ENCODE results near the gene SLC35F3.
A peak's percentile ranks its signal among the peaks of the same experiment; 100 is the strongest.

SLC35F3 gene

DNA sequence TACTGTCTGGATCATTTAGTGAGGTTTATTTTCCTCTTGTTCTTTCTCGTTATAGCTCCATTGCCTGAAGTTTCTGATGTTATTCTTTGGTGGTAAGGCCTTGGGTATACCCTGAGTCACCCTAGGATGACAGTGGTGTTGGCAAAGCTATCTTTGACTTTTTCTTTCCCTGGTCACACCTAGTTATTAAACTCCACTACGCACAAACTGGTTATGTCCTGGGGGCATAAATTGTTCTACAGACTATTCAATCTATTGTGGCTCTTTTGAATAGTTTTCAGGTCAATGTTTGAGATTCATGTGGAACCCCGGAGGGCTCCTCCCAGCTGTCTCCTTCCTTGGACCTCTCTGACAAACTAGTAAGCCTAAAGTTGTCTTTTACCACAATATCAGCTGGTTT lies 157.7 kb downstream of the SLC35F3 start:
- DNase-seq = no peak

DNA sequence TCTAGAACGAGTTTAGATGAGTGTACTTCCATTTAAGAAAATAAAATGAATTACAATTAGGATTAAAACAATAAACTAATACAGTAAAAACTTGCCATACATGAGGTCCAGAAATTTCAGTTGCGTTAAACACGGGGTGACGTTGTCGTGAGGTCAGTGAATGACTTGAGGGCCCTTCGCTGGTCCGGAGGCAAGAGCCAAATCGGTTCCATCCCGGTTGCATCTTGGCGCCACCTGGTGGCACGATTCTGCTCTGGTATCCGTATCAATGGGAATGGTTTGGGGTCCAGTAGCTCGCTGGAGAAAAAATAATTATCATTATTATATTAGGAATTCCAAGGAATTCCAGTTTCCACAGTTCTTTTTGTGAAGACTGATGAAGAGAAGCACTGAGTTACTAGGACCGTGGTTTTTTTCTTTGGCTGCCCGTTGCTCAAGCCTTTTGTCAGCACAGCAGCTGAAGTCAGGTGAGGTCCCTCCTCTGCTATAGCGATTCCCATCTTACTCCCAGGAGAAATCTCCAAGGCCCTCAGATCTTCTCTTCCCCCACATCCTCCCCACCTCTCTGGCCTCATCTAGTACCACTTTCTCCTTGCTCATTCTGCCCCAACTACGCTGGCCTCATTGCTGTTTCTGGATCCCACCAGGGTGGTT lies 161.4 kb downstream of the SLC35F3 start:
- peak; percentile 89 for DNase-seq

DNA sequence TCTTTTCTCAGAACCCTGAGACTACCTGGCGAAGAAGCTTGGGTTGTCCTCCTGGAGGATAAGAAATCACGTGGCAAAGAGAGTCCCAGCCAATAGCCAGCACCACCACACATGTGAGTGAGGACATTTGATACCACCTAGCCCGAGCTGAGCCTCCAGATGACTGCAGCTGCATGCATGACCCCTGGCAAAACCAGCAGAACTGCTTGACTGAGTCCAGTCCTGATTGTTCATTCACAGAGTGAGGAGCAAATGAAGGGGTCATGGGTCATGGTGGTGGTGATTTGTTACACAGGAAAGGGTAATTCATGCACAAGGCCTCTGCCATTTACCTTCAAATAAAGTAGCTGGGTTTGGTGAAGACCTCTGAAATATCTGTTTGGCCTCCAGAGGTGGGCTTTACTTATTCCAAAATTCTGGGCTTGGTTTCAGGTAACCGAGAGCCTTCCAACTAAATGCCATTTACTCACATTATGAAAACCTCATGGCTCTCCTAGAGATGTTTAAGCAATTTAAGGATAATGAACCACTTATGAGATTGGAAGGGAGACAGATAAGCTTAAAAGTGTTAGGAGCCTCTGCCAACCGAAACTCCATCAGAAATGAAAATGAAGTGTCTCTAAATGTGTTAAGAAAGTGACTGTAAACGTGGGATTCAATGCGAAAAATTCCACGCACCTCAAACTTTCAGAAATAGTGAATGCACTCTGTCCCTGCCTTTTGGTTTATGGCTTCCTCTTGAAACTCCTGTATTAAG lies 163.3 kb downstream of the SLC35F3 start:
- DNase-seq = peak; percentile 55

DNA sequence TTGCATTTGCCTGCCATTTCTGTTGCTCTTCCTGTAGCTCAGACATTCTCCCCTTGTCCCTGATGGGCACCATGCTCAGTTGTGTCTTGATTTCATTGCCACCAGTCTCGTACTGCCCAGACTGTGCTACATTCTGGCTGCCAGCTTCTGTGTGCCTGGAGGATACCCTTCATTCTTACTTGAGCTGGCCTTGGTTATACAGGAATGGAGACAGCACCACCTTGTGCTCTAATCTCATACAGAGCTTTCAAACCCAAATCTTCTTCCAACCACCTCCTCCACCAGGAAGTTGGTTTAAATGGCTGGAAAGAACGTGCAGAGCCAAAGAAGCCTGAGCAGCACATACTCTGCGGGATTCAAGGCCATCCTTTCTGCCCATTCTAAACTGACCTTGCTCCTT lies 165.3 kb downstream of the SLC35F3 start:
- peak; percentile 38 for DNase-seq

DNA sequence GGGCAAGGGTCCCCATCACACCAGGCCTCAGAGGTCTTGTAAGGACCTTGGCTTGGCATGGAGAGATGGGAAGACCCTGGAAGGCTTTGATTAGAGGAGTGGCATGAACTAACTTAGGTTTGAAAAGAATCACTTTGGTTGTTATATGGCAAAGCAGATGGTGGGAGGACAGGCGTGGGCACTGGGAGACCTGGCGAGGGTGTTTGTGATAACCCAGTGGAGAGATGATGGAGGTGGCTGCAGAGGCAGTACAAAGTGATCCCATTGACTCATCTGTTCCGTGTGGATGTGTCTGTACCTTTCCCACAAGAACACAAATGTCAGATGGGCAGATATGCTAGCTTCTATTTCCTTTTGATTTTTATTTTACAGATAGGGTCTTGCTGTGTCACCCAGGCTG lies 168.3 kb downstream of the SLC35F3 start:
- no peak for DNase-seq

DNA sequence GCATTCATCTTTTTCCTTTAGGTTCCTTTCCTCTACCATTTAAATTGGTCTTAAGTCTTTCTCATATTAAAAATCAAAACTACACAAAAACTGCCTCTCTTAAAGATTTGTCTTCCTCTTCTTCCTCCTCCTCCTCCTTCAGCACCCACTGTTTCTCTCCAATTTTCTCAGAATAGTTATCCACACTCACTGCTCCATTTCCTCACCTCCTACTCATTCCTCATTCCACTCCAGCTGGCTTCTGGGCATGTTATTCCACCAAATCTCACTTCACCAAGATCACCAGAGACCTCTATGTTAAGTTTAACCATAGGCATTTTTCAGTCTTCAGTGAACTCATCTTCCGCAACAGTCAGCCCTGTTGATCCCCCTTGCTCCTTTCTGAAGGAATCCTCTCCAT lies 173.7 kb downstream of the SLC35F3 start:
- no peak for DNase-seq

DNA sequence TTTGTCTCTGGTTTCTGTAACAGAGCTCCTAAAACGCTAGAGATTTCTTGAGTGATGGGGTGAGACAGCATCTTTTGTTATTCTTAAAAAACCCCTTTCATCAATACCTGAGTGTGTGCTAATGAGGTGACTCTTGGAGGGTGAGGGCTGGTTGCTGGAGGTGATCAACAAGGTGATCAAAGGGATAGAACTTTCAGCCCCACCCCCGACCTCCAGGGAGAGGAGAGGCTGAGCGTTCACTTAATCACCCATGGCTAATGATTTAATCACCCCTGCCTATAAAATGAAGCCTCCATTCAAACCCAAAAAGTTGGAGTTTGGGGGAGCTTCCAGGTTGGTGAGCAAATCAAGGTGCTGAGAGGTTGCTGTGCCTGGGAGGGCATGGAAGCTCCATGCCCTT lies 175.4 kb downstream of the SLC35F3 start:
- no peak for DNase-seq

DNA sequence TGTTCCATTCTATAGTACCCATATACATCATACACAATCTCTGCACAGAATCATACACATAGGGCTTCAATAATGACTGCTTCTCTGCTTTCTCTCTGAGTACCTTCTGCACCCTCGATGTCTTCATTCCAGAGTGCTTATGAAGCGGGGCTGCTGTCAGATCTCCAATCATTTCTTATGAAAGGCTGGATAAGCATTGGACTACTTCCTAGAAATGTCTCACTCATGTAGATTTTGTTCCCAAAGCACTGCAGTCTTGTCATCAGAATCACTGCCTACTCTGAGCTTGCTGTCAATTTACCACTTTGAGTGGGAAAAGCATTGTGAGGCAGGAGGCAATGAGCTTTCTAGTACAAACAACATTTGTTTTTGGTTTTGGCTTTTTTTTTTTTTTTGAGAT lies 179.0 kb downstream of the SLC35F3 start:
- DNase-seq = no peak

DNA sequence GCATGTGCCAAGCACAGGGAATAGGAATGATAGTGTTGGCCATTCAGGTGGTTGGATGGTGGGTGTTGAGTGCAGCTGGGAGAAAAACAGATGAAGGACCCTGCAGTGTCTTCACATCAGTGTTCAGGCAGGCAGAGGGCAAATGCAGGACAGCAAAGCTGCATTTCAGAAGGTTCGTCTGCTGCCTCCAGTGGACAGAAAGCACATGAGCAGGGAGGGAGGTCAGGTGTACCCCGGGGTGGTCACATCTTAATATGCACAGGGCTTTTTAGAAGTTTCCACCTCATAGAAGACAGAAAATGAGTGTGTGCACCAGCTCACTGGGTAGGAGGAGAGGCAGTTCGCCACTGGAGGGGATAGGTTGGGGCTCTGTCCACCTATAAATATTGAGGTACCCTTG lies 184.9 kb downstream of the SLC35F3 start:
- DNase-seq = peak; percentile 43

DNA sequence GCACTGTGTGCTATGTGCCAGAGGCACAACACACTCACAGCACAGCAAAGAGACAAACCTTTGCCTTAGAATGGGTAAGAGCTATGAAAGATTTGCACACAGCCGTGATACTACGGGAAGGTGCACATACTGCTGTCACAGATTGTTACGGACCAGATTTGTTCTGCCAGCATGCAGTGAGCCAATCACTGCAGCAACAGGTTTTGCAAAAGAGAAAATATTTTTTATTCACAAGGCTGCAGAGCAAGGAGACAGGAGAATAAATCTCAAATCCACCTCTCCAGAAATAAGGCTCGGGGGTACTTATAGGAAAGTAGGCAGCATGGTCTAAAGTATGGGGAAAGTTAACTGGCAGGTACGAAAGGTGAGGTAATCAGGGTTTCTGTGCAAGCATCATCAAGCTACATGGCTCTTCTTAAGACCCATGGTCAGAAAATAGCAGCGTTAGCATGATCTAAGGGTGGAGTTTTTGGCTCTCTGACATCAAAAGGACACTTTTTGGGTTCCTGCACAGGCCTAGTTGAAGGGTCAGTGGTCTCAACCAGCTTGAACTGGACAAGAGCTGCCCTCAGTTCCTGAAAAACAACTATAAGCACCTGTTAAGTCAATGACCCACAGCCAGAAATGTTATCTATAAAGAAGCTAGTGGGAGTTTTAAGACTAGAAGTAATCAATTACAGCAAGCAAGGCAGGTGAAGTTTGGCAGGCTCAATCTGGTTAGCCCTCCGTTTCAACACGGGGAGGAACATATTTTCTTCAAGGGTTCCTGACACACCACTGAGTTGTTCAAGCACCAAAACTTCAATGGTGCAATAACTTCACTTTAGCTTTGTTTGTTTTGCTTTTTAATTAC lies 186.0 kb downstream of the SLC35F3 start:
- no peak for DNase-seq

DNA sequence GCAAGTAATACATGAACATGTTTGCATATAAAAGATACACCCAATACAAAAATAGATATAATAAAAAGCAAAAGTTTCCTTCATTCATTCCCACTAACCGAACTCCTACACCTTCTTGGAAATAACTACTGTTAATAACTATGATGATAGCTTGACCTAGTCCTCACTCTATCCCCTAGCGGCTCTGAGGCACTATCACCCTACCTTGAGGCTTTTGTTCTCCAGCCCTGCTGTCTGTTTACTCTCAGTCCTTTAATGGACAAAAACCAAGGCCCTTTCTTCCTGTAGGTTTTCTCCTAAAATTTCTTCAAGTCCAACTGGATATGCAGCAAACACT lies 186.6 kb downstream of the SLC35F3 start:
- DNase-seq = no peak

DNA sequence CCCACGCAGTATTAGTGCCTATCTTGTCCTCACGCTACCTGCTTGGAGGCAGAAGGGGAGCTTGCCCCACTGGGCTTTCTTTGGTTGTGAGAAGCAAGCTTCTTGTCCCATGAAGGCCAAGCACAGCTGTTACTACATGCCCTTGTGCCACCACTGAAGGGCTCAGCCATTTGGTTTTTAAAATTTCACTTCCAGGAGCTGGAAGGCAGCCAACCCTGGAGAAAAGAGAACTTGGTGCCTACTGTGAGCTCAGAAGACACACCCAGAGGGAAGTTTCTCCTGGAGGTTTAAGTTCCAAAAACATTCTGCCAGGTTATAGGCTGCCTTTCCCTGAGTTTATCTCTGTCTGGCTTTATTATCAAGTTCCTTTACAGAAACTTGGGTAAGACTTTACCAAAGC lies 187.4 kb downstream of the SLC35F3 start:
- no peak for DNase-seq

DNA sequence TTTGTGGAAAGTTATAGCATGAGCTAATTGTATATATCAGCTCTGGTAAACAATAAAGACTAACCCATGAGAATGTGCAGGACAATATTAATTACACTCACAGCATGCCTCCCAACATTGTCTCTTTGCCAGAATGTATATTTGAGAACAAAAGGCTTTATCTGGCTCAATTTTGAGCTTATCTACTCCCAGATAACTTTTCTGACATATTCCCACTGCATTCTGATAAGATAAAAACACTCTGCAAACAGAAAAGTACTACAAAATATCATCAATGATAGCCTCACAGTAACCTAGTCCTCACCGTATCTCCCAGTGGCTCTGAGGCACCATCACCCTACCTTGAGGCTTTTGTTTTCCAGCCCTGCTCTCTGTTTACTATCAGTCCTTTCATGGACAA lies 188.6 kb downstream of the SLC35F3 start:
- no peak for DNase-seq

DNA sequence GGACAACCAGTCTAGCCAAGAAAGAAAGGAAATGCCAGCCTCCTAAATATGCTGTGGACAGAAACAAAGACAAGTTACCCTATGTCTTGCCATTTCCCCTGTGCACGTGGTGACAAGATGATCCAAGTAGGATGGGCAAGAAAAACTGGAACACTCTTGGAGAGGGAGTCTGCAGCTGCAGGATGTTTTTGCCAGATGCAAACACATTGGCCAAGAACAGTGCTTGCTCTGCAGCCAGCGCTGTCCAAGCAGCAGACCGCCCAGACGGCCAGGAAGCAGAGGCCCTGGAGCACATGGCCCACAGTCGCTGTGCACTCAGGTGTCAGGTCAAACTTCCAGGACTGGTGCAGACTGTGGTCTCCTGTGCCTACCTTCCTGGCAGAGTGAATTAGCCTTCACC lies 189.3 kb downstream of the SLC35F3 start:
- DNase-seq = no peak

DNA sequence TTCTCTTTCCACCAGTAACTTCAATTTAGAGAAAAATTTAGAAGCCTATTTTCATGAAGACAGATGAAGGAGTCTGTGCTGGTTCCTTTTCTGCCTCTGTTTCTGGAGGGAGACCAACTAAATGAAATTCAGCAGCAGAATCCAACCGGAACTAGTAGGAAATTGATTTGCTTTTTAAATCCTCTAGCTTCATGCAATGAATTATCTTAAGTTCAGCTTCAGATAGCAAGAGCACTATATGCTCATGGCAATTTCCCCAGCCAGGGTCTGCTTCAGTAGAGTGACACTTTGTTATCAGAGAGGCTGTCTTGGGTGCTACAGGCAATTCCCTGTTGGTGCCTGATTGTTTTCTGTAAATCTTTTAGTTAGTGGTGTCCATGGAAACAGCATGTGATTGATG lies 189.7 kb downstream of the SLC35F3 start:
- no peak for DNase-seq

DNA sequence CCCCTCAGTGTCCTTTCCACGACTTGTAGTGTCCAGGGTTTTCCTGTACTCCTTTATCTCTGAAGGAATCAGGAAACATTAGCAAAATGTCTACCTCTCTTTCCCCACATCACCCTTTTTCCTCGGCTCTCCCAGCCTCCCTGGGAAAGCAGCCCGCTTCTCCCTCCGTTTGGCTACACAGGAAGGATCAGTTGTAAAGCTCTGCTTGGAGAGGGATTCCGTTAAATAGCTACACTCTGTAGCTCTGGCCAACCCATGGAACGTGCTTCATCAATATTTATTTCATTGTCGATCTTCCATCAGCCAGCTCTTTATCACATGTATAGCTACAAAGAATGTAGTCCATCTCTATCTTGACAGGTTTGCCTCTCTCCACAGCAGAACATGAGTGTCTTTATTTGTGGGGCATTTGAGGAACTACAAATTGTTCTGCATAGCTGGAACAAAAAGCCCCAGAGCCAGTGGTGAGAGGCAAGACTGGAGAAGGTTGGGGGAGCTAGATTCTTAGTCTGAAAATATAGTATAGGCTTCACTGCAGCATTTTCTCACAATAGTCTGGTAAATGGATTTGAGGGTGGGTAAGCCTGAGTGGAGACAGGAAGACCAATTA lies 191.8 kb downstream of the SLC35F3 start:
- no peak for DNase-seq

DNA sequence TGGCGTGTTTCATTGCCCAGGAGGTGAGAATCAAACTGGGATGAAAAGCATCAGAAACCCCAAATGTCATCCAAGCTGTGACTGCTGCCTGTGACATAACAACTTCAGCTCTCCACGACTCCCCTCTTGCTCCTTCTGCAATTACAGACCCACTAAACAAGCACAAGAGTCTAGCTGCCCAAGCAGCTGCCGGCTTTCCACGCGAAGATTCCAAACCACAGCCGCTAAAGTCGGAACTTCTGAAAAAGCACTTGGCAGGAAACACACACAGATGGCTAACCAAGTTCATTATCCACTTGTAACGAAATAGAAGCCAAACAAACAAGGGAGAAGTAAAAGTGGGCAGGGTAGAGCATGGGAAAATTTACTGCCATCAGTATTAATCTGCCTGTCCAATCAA lies 198.1 kb downstream of the SLC35F3 start:
- DNase-seq = no peak

DNA sequence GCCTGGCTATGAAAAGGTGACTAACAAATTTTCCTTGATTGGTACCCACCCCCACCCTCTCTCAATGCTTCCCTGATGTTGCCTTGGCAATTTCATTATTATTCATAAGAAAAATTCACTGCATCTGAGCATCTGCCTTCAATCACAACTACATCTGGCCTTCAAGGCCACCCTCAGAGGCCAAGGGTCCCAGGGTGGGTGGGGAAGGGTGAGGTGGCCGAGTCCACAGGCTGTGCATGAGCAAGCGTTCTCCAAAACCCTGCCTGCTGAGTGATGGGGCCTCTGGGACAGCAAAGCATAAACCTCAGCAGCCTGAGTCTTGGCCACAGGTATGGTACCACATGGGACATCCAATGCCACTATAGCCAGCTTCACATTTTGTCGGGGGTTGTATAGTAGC lies 198.7 kb downstream of the SLC35F3 start:
- DNase-seq = no peak

DNA sequence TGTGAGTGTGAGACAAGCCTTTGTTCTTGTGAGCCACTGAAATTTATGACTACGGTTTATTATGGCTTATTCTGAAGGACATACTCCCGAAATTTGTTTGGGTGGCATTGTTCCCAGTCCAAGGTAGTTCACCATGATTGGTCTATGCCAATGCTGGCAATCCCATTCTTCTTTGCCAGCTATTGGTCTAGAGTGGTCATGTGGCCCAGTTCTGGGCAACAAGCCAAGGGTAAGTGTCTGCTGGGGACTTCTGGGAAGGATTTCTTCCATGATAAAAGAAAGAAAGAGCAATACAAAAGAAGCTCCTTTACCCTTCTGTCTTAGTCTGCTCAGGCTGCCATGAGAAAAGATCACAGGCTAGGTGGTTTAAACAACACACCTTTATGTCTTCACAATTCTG lies 201.6 kb downstream of the SLC35F3 start:
- no peak for DNase-seq

DNA sequence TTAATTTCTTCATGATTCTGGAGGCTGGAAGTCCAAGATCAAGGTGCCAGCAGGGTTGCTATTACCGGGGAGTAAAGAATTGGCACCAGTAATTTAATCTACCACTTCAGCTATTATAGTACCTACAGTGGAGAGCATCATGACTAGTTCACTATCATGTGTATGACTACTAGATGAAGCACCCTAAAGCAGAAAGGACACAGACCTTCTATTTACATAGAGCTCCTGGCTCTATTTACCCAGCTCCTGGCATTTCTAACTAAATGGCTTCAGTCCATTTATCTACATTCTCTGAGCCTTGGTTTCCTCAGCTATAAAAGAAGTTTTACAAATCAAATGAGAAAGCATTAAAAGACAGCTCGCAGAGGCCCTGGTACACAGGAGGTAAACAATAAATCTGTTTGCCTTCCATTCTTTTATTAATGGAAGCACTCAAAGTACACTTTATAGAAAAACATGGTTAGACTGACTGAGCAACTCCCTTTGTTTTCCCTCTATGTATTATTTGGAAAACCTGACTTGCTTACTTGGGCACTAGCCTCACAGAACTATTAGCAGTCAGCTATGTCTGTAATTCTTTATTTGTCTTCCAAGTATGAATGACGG lies 203.0 kb downstream of the SLC35F3 start:
- DNase-seq = no peak

DNA sequence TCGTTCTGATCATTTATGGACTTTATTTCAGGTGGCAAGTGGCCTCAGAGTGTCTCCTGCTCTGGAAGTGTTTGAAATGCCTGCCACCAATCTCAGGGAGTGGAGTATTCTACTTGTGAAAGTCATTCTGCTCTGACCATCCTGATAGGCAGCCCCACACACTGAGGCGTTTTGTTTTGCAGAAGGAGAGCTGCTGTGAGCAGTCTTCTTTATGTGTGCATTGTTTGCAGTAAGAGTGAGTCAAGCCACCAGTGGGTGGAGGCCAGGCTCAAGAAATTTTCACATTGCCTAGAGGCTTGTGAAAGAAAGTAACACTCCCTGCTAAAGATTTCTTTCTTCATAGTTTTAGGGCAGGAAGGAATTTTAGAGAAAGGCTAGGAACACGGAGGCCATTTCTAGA lies 204.4 kb downstream of the SLC35F3 start:
- DNase-seq = no peak

DNA sequence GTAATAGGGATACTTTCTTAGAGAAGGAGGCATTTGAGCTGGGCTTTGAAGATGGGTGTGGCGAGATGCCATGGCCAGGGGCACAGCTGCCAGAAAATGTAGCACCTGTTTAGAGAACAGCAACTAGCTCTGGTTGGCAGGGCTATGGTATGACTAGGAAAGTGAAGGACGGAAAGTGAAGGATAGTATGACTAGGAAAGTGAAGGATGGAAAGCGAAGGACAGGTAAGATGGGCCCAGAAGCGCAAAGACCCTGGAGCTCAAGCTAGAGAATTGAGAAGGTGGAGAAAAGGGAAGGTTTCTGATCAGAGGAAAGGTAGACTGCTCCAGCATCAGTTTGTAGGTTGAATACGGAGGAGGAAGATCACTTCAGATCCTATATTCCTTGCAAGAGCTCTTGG lies 205.4 kb downstream of the SLC35F3 start:
- DNase-seq = no peak

DNA sequence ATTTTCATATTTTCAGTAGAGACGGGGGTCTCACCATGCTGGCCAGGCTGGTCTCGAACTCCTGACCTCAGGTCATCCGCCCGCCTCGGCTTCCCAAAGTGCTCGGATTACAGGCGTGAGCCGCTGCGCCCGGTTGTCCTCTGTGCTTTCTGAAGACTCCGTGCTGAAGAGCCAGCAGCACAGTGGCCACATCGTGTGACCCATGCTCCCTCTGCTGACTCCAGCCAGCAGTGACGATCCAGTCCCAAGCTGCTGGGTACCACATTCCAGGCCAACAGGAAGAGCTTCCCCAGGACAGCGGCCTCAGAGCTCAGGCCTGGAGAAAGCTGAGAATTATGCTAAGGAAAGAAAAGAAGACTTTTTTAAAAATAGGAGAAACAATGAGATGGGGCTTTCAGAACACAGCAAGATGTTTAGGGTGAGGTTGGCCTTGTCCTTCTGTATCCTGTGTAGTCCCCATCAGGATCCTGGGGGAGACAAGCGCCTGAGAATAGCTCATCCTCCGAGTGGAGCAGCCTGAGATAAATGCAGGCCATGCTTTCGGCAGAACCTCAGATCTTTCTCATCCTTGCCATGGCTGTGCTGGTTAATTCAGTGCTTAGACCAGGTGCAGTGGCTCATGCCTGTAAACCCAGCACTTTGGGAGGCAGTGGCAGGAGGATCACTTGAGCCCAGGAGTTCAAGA lies 207.1 kb downstream of the SLC35F3 start:
- DNase-seq = peak; percentile 75
